Erythroblast (primary cell): ENCODE results near the gene WRAP73.

Experiments used
- GATA1 ChIP-seq: IDR thresholded peaks from 2 replicates; pipeline ENCODE4 v1.6.1; 2011; ENCODE audit warnings: low read depth, mild to moderate bottlenecking, control low read depth, low read length, moderate library complexity
- POLR2A ChIP-seq: IDR thresholded peaks from 2 replicates; pipeline ENCODE4 v1.6.1; 2011; ENCODE audit warnings: mild to moderate bottlenecking, low read length

GRCh38 chr1:3679098-3679555 lies 29.2 kb upstream of the WRAP73 start:
- TF ChIP-seq POLR2A (no peak), GATA1 (no peak)
